HG03108 (cell line): ENCODE data around the gene NIN.
"Not testable (repeated sequence)": the region's sequence is repeated elsewhere in the genome, so short reads cannot be mapped to it uniquely, and the experiment has no call there.

Experiments
- ATAC-seq: cut with Tn5 transposase; IDR thresholded peaks from one replicate; pipeline ENCODE4 v1.9.1; 2021; ENCODE audit warnings: moderate library complexity; ENCODE audit not compliant: unreplicated experiment

NIN gene

DNA sequence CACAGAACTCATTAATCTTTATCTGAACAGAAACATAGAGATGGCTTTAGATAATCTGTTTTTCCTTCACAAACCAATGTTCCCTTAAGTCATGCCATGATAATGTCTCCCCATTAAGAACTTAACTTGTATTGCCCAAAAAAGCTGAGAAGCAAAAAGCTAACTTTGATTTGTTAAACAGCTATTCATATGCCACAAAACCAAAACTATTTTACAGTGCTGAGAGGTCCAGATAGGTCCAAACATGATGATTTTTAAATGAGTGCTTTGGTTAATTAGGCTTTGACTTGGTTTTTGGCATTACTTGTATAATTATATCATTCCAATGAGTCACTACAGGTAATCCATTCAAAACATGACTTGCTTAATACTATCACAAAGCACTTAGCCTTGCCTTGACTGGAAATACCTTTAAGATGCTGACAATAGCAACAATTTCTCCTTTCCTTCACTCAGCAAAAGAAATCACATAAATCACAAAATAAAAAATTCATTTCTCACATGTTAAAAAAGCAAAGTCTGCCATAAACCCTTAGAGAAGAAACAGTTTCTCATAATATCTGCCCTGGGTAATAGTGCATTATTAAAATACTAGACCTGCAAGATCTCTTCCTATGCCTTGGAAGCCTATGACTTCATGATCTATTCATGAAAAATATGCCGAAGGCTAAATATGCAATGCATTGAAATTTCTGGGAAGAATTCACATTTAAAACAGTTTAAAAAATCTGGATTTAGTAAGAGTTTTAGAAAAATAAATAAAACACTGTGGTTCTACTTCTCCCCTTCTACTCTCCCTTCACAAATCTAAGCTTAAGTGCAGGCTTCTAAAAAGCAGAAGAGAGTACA lies 110.8 kb downstream of the NIN start:
- no peak for ATAC-seq

DNA sequence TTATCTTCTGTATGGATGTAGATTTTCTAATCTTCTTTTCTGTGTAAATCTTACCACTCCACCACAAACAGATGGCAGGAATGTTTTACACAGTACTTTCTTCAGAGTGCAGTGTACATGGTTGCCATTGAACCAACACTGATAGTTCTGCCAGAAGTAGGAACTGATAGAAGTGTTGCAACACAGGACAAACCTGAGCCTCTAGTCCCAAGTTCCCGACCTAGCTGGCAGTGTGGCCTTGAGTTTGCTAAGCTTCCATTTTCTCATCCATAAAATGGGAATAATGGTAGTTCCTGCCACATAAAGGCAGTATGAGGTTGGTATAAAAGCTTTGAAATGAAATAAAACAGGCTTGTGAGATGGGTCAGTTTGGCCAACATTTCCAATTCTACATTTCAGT lies 112.0 kb downstream of the NIN start:
- no peak for ATAC-seq

DNA sequence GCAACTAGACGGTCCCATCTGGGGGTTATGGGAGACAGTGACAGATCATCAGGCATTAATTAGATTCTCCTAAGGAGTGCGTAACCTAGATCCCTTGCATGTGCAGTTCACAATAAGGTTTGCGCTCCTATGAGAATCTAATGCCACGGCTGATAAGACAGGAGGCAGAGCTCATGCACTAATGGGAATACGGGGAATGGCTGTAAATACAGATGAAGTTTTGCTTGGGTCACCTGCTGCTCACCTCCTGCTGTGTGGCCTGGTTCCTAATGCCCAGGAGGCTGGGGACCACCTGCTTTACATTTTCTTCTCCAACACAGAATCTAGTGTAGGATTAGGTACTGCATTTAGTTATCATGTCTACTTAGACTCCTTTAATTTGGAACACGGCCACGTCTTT lies 113.2 kb downstream of the NIN start:
- no peak for ATAC-seq

DNA sequence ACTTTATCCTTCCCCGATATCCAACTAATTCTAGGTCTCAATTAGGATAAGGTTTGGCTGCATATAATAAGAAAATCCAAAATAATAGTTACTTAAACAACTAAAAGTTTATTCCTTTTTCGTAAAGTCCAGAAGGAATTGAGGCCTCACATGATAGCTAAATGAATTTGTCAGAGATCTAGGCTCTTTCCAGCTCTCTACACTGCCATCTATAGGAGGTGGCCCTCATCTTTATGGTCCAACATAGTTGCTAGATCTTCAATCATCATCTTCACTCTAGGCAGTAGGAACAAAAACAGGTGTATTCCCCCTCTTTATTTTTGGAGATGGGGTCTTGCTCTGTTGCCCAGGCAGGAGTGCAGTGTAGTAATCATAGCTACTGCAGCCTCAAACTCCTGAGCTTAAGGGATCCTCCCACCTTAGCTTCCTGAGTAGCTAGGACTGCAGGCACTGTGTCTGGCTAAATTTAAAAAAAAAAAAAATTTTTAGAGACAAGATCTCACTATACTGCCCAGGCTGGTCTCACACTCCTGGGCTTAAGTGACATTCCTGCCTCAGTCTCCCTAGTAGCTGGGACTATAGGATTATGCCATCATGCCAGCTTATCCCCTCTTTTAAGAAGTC lies 116.4 kb downstream of the NIN start:
- no peak for ATAC-seq

DNA sequence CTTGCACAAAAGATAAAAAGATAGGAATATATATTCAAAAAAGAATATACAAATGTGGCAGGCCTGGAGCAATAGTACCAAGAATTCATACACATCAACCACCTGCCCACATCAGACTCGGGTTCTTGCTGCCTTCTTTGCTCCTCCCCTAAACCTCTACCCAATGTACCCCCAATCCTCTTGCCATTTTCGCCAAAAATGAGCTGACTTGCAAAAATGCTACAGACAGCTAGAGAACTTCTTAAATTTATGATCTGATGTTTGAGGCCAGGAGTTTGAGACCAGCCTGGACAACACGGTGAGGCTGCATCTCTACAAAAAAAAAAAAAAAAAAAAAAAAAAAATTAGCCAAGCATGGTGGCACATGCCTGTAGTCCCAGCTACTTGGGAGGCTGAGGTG lies 119.9 kb downstream of the NIN start:
- no peak for ATAC-seq

DNA sequence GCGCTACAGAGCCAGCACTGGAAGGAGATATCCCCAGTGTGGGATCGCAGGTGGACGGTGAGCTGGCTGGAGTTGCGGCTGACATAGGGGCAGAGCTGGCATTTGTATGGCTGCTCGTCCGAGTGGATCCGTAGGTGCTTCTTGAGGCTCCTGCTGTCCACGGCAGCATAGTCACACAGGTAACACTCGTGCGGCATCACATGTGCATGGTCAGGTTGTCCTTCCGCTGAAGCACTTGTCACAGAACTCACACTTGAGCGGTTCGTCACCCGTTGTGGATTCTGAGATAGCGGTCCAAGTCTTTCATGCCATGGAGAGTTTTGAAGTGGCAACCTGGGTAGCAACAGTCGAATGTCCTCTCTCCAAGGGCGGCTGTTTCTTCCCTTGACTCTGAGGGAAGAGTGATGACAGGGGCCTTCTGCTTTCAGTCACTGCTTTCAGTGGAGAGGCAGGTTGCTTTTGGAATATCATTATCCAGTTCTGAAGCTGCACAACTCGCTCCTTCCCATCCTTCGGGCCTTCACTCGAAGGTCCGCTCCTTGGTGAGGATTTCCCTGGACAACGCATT lies 125.9 kb downstream of the NIN start:
- no peak for ATAC-seq

DNA sequence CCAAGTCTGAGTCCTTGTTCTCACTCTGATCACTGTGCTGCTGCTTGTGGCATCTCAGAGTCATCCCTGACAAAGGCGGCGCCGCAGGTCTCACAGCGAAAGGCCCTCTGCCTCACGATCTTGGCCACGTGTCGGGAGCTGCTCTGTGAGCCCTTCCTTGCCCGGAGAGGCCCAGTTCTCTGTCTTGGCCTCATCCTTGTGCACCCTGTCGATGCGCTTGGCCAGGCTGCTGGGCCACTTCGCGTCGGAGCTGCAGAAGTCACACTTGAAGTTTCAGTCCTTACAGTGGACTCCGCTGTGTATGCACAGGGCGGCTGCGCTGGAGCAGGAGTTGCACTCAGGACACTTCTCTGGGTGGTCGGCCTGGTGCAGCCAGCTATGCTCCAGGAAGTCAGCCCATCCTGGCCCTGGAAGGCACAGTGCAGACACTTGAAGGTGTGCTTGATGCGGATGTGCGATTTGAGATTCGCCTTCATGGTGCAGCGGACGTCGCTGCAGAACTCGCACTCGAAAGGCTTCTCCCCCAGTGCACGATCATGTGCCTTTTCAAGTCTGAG lies 126.4 kb downstream of the NIN start:
- no peak for ATAC-seq

DNA sequence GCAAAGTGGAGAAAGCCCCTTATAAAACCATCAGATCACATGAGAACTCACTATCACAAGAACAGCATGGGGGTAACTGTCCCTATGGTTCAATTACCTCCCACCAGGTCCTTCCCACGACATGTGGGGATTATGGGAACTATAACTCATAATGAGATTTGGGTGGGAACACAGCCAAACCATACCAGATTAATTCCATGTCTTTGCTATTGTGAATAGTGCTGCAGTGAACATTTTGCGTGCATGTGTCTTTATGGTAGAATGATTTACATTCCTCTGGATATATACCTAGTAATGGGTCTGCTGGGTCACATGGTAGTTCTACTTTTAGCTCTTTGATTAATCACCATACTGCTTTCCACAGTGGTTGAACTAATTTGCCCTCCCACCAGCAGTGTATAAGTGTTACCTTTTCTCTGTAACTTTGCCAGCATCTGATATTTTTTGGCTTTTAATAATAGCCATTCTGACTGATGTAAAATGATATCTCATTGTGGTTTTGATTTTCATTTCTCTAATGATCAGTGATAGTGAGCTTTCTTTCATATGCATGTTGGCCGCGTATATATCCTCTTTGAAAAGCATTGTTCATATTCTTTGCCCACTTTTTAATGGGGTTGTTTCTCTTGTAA lies 133.2 kb downstream of the NIN start:
- ATAC-seq, result no peak

DNA sequence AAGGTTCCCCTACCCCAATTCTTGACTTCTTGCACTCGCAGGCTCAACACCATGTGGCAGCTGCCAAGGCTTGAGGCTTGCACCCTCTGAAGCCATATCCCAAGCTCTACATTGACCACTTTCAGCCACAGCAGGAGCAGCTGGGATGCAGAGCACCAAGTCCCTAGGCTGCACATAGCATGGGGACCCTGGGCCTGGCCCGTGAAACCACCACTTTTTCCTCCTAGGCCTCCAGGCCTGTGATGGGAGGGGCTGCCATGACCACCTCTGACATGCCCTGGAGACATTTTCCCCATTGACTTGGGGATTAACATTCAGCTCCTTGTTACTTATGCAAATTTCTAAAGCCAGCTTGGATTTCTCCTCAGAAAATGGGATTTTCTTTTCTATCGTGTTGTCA lies 136.7 kb downstream of the NIN start:
- not testable (repeated sequence) for ATAC-seq

DNA sequence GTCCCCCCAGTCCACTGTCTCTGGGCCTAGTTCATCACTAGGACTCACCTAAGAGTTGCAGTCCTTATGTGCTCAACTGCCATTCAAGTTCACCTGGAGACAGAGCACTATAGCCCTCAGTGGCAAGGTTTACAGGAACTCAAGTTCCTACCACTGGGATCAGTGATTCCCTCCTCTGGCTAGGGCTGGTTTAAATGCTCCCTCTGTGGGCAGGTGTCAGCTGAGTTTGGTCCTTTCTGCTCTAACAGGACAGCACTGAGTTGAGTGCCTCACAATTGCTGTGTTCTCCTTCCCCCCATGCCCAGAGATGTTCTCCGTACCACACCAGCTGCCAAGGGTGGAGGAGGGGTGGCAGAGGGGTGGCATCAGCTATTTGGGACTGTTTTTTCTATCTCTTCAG lies 142.1 kb downstream of the NIN start:
- ATAC-seq, result no peak

DNA sequence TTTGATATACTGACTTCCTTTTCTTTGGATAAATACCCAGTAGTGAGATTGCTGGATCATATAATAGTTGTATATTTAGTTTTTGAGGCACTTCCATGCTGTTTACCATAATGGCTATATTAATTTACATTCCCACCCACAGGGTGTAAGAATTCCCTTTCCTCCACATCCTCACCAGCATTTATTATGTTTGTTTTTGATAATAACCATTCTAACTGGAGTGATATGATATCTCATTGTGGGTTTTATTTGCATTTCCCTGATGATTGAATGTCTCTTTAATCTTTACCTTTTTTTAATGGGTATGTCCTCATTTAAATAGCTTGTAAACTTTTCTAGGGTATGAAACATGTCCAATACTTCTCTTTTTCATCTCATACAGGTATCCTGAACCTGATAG lies 151.3 kb downstream of the NIN start:
- no peak for ATAC-seq

DNA sequence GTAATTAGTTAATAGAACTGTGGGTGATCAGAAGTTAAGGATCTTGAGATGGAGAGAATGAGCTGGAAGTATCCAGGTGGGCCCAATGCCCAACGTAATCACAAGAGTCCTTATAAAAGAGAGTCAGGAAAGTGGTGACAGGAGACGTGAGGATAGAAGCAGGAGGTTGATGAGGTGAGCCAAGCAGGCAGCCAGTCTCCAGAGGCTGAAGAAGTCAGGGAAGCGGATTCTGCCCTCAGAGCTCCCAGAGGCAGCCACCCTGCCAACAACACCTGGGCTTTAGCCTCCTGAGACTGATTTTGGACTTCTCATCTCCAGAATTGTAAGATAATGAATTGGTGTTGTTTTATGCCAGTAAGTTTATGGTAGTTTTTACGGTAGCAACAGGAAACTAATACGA lies 152.8 kb downstream of the NIN start:
- ATAC-seq, result no peak

DNA sequence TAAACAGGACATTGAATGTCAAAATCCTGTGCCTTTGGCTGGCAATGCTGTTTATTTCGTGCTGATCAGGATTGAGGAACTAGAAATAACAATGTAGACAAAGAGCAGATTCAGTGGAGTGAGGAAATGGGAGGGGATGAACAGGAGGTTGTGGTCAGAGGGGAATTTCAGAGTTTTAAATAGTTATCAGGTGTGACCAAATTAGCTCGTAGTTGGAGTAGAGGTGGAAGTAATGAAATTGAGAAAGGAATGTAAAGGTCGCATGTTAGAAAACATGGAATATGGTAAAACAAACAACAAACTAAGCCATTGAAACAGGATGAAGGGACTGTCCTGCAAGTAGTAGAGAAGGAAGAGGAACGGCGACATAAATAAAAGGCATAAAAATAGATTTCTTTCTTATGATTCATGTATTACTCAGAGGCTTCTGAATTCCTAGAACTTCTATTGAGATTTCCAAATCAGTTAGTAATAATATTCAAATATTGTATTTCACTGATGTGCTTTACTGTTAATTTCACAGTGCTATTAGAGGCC lies 153.4 kb downstream of the NIN start:
- peak; percentile 73 for ATAC-seq

DNA sequence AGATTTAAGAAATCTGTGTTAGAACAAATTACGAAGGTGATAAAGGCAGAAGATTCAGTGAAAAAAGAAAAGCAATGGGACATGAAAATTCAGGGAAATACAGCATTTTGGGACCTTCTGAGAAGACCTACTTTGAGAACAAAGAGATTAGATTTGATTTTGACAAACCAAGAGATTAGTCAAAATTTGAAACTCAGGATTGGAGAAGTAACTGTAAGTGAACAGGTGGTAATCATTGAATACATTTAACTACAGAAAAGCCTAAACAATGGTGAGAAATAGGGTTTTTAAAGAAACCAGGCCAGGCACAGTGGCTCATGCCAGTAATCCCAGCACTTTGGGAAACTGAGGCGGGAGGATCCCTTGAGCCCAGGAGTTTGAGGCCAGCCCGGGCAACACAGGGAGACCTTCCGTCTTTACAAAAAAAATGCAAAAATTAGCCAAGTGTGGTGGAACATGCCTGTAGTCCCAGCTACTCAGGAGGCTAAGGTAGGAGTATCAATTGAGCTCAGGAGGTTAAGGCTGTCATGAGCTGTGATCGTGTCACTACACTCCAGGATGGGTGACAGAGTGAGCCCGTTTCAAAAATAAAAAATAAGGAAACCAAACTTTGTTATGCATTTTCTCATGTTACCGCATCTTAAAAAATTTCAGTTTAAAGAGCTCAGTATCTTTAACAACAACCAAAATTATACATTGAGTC lies 154.0 kb downstream of the NIN start:
- ATAC-seq, result peak; percentile 14

DNA sequence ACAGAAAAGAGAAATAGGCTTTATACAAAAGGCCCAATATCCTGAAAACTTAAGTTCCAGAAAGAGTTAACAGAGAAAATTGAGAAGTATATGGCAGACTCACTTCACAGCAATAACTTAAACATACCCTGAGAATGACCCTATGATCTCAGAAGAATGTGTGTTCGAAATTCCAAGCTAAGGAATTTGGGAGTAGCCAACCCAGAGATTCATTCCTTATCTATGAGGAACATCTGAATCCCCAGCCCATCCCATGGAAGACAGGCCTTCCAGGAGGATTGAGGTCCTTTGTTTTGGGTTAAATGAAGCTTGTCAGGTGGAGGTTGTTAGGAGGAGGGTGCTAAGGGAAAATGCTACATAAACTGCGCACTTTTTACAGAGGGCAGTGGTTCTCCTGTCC lies 155.4 kb downstream of the NIN start:
- ATAC-seq, result no peak

DNA sequence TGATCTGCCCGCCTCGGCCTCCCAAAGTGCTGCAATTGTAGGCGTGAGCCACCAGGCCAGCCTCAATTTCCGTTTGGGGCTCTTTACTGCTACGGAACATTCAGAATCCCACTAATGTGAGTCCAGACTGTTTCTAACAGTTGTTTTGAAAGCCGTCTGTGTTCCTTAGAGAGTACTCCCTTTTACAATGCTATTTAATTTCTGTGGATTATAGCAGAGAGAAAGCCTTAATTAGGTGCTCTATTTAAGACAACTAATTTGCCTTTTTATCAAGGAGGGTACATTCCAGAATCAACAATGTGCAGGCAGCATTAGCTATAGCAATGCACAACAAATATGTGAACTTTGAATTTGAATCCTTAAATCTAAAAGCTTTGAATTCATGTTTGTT lies 160.1 kb downstream of the NIN start:
- no peak for ATAC-seq

DNA sequence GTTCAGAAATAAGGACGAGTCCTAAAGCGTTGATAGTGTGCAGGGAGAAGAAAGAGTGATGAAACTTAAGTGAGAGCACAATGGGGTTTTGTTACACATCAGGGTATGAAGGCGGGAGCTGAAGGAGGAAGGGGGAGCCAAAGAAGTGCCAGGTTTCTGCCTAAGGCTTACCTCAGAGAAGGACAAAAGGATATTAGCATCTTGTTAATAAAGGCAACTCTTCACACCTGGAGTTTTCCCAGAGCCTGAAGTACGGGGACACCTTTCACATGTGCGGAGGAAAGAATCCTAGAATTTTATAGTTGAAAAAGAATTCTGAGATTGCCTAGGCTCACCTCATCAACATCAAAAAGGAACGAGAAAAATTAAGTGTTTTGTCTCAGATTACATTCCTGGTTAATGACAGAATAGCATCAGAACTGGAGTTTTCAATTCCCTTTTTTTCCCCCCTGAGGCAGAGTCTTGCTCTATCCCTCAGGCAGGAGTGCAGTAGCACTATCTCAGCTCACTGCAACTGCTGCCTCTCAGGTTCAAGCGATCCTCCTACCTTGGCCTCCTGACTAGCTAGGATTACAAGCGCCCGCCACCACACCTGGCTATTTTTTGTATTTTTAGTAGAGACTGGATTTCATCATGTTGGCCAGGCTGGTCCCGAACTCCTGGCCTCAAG lies 160.6 kb downstream of the NIN start:
- ATAC-seq, result no peak
